Prostate gland (tissue), 2 donors: ENCODE measurements around the gene KCNQ4. TPM values are rescaled to one million over a fixed set of nuclear protein-coding genes. Genes with fewer than 3 reads are reported as not detected.
A peak's percentile ranks its signal among the peaks of the same experiment; 100 is the strongest.

Experiments used
- DNase-seq: peaks from one replicate; pipeline ENCODE4 v3.0.0-alpha.2; 2019; ENCODE audit warnings: low spot score
- H3K27ac ChIP-seq, 2 donors: fragments of 200-600 bp; sonication (generic); 2 replicates each; pipeline ENCODE4 v1.5.1; 2017 to 2019
- H3K27me3 ChIP-seq: fragments of 200-600 bp; sonication (generic); replicated peaks from 2 replicates; pipeline ENCODE4 v1.5.1; 2019; ENCODE audit not compliant: insufficient read depth
- H3K36me3 ChIP-seq, 2 donors: fragments of 200-600 bp; sonication (generic); 1 replicate in 1 of 2; 2 replicates in 1 of 2; pipeline versions ENCODE4 v1.5.1 to v1.8.1; 2017 to 2019
- H3K4me1 ChIP-seq: fragments of 200-600 bp; sonication (generic); replicated peaks from 2 replicates; pipeline ENCODE4 v1.5.1; 2019
- H3K4me3 ChIP-seq, 2 donors: fragments of 200-600 bp; sonication (generic); 2 replicates each; pipeline ENCODE4 v1.5.1; 2017 to 2019
- H3K9me3 ChIP-seq: fragments of 200-600 bp; sonication (generic); 2 replicates; pipeline ENCODE4 v1.5.1; 2017
- POLR2A ChIP-seq: fragments of 450-650 bp; IDR thresholded peaks from one replicate; pipeline ENCODE4 v1.6.1; 2016; ENCODE audit warnings: antibody characterized with exemption, mild to moderate bottlenecking
- POLR2AphosphoS5 ChIP-seq: sonication (generic); formaldehyde crosslinking; IDR thresholded peaks from one replicate; pipeline ENCODE4 v1.6.1; 2017; ENCODE audit warnings: antibody characterized with exemption
- WGBS: methylation state at CpG from one replicate; pipeline ENCODE4 v1.1.5; 2018; 5-methylcytosine and 5-hydroxymethylcytosine counted together
- intact Hi-C: fragments of 100-400 bp; cut with DNase I; formaldehyde crosslinking; loops from one replicate; pipeline ENCODE4 v1.14.2; 2022
- total RNA-seq, 2 donors: library from RNA; depleted of rRNA; stranded (reverse); fragments of >200 nt; gene quantifications; one replicate each; pipeline ENCODE4 v1.1.0, GENCODE V29; 2016
- TF ChIP-seq, protein P1 (sequence below), 4 experiments: fragments of 200-600 bp in 2 of 4; fragments of 450-650 bp in 2 of 4; sonication (generic) in 2 of 4; IDR thresholded peaks; 1 replicate in 3 of 4; 2 replicates in 1 of 4; pipeline ENCODE4 v1.5.1; 2016 to 2019; ENCODE audit warnings: antibody characterized with exemption in 4 of 4, mild to moderate bottlenecking in 2 of 4, moderate library complexity in 2 of 4

KCNQ4 gene
- total RNA-seq, 2 donors from 2014 or later, result 1.8 to 3.1 TPM

DNA sequence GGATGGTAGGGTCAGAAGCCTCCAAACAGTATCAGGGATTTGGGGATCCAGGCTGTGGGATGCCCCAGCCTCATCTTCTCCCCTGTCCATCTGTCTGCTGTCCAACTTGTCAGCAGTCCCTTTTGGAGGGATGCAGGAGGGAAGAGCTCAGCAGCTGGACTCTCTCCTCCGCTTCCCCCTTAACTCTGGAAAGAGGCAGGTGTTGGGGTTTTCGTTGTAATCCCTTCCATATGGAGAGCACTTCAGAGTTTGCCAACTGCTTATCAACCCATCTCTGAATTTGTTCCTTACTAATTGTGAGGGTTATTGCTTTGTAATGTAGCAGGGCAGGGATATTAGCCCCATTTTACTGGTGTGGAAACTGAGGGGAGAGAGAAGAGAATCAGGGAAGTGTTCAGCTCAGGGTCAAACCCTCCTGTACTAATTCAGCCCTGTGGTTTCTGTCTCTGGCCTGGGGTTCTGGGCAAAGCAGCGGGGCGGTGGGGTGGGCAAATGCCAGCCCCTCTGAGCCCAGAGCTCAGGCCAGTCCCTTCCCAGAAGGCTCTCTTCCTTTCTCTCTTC lies 75.3 kb downstream of the KCNQ4 start:
- no peaks in the 10 kb centered on the region for H3K4me1 ChIP-seq
- TF ChIP-seq POLR2A (no peak), POLR2AphosphoS5 (no peak)
- TF ChIP-seq, protein P1, sequence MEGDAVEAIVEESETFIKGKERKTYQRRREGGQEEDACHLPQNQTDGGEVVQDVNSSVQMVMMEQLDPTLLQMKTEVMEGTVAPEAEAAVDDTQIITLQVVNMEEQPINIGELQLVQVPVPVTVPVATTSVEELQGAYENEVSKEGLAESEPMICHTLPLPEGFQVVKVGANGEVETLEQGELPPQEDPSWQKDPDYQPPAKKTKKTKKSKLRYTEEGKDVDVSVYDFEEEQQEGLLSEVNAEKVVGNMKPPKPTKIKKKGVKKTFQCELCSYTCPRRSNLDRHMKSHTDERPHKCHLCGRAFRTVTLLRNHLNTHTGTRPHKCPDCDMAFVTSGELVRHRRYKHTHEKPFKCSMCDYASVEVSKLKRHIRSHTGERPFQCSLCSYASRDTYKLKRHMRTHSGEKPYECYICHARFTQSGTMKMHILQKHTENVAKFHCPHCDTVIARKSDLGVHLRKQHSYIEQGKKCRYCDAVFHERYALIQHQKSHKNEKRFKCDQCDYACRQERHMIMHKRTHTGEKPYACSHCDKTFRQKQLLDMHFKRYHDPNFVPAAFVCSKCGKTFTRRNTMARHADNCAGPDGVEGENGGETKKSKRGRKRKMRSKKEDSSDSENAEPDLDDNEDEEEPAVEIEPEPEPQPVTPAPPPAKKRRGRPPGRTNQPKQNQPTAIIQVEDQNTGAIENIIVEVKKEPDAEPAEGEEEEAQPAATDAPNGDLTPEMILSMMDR (IDR thresholded peaks at IDR 0.05), result no peak
- H3K36me3 ChIP-seq, result no peaks in the 10 kb centered on the region
- H3K9me3 ChIP-seq, result no peaks in the 10 kb centered on the region
- WGBS, result 74% methylated on average over 4 of the region's 4 CpGs
- intact Hi-C loops, result no loop called here
- H3K27ac ChIP-seq, result no peak overlapping the region
- no peak overlapping the region for H3K4me3 ChIP-seq
- no peaks in the 10 kb centered on the region for H3K27me3 ChIP-seq
- no peak for DNase-seq

DNA sequence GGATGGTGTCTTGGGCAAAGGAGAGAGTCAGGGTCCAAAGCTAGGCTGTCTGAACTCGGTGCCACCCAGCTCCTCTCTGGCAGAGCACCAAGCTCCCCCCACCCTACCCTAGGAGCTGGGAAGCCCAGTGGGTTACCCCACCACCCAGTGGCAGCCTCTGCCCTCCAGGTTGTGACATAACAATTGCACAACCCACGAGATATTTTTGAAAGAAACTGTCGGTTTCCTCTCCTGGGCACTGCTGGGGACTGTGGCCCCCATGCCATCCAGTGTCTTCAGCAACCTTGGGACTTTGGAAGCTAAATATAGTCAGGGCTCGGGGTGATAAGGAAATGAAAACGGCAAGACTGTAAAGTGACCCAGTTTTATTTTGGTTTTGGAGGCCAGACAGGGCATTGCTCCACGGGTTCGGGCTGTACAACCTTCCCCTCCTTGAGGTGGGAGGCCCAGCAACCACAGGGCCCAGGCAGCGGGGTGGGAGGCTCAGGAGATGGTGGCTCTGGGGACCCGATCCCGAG lies 77.2 kb downstream of the KCNQ4 start:
- Histone ChIP-seq H3K9me3 (no peaks in the 10 kb centered on the region), H3K27me3 (no peaks in the 10 kb centered on the region), H3K4me1 (no peaks in the 10 kb centered on the region), H3K4me3 (peak overlapping the region; percentile 76 to 77), H3K27ac (peak overlapping the region; percentile 81), H3K36me3 (no peaks in the 10 kb centered on the region)
- TF ChIP-seq, protein P1 (IDR thresholded peaks at IDR 0.05), result no peak
- TF ChIP-seq POLR2A (no peak), POLR2AphosphoS5 (no peak)
- WGBS, result 20% methylated on average over 10 of the region's 10 CpGs
- intact Hi-C loops, result no loop called here
- no peak for DNase-seq

DNA sequence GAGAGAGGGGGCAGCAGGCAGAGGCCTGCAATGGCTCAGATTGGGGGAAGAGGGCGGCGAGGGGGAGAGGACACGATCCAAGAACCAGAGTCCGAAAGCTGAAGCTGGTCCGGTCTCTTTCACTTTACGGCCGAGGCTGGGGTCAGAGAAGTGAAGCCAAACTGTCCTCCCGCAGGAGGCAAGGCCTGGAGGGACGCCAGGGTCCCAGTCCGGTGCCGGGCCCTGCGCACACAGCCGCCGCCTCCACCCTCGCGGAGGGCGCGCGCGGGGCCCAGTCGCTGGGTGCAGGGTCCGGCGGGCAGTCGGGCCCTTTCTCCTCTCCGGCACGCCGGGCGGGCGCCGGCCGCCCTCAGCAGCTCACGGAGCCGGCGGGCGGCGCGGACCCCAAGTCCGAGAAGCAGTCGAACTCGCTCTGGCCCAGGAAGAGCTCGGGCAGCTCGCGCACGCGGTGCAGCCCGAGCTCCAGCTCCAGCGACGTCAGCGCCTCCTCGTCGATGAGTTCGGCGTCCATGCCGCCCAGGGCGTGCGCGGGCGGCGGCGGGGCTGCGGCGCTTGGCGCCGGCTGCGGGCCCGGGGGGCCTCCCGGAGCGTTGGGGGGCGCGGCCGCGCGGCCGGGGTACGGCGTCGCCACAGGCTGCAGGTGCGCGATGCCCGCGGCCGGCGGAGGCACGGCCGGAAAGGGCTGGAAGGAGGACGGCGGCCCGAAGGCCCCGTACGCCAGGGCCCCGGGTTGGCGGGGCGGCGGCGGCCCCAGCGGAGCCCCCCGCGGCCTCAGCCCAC lies 77.8 kb downstream of the KCNQ4 start:
- DNase-seq, result no peak
- H3K4me1 ChIP-seq, result no peaks in the 10 kb centered on the region
- no peaks in the 10 kb centered on the region for H3K9me3 ChIP-seq
- no peaks in the 10 kb centered on the region for H3K27me3 ChIP-seq
- H3K4me3 ChIP-seq, result peak overlapping the region; percentile 76 to 77
- intact Hi-C loops, result no loop called here
- no peaks in the 10 kb centered on the region for H3K36me3 ChIP-seq
- WGBS, result 5% methylated on average over 40 of the region's 98 CpGs
- H3K27ac ChIP-seq, result peak overlapping the region; percentile 81
- TF ChIP-seq, protein P1 (IDR thresholded peaks at IDR 0.05), result no peak
- no peak for TF ChIP-seq POLR2AphosphoS5
- peak; percentile 19 for TF ChIP-seq POLR2A

DNA sequence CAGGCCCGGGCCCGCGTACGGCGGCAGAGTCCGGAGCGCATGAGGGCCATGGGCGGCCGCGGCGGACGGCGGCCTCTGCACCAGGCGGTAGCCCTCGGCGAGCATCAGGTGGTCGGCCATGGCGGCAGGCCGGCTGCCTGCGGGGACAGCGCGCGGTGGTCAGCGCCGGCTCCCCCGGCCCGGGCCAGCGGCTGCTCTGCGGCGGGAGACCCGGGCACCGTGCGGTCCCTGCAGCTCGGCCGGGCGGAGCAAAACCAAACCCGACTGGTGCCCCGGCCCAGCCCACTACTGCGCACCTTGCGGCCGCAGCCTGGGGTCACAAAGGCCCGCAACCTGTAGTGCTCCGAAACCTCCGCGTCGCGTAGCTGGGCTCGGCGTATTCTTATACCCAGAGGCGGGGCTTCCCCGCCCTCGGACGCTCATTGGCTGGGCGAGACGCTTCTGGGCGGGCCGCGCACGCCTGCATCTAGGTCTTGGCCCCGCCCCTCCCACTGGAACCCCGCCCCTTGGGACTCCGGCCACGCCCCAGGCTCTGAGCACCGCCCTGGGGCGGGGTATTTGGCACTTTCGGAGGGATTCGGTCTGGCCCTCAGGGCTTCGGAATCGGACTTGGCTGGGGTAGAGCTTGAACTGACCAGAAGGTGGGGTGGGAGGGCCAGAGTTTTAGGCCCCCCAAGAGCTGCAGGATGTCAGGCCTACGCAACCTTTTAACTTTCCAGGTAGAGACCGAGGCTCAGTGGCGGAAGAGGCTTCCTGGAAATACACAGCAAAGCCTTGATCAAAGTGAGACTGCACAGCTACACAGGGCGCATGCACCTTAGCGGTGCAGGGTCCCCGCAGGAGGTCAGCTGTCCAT lies 78.6 kb downstream of the KCNQ4 start, which contains the start of gene CITED4:
Gene CITED4, minus strand, starts transcription at position 356 of the 856 bp plus-strand sequence. Its CDS starts 236 bp downstream, at position 120.
- TF ChIP-seq, protein P1 (IDR thresholded peaks at IDR 0.05), result peak in 2 of 4 experiments; percentile 35 to 43
- TF ChIP-seq POLR2A (peak; percentile 100), POLR2AphosphoS5 (peak; percentile 99)
- H3K9me3 ChIP-seq, result no peaks in the 10 kb centered on the region
- no peaks in the 10 kb centered on the region for H3K36me3 ChIP-seq
- intact Hi-C loops, result no loop called here
- peak within 1 kb of the TSS; percentile 81 for H3K27ac ChIP-seq
- peak within 1 kb of the TSS; percentile 76 to 77 for H3K4me3 ChIP-seq
- no peaks in the 10 kb centered on the region for H3K4me1 ChIP-seq
- no peaks in the 10 kb centered on the region for H3K27me3 ChIP-seq
- WGBS, result 5% methylated on average over 28 of the region's 75 CpGs
- peak; percentile 96 for DNase-seq
